Mammary epithelial cell (primary cell): ENCODE measurements around the gene CAPN2.

Experiments
- CTCF ChIP-seq, 2 donors: IDR thresholded peaks in 1 of 2; conservative IDR thresholded peaks in 1 of 2; 2 replicates each; pipeline ENCODE4 v1.5.1; 2011 to 2012; ENCODE audit warnings: inconsistent platforms in 2 of 2, low read length in 2 of 2, mild to moderate bottlenecking in 2 of 2, control low read depth in 1 of 2, low read depth in 1 of 2; ENCODE audit not compliant: insufficient read depth in 1 of 2; ENCODE audit errors: extremely low read depth in 1 of 2
- EZH2 ChIP-seq: IDR thresholded peaks from 2 replicates; pipeline ENCODE4 v1.6.1; 2012; ENCODE audit warnings: low read length, inconsistent platforms, borderline replicate concordance

- no peak for TF ChIP-seq CTCF (conservative IDR thresholded peaks at IDR 0.05 in 1 of 2, IDR thresholded peaks at IDR 0.05 in 1 of 2; ENCODE audit: extremely low read depth in 1 of 2, insufficient read depth in 1 of 2, low read depth in 1 of 2, low read length in 2 of 2)
- TF ChIP-seq EZH2, result no peak
These were observed 68.6 kb downstream of the CAPN2 start for GRCh38 chr1:223780949-223781348.
